ENCODE data around the gene NBL1. TPM values are rescaled to one million over a fixed set of nuclear protein-coding genes. Genes with fewer than 3 reads are reported as not detected.

NBL1 gene
- polyA plus RNA-seq, 12 donors = 22.3 to 103 (median 34.8) TPM; not detected in 1

DNA sequence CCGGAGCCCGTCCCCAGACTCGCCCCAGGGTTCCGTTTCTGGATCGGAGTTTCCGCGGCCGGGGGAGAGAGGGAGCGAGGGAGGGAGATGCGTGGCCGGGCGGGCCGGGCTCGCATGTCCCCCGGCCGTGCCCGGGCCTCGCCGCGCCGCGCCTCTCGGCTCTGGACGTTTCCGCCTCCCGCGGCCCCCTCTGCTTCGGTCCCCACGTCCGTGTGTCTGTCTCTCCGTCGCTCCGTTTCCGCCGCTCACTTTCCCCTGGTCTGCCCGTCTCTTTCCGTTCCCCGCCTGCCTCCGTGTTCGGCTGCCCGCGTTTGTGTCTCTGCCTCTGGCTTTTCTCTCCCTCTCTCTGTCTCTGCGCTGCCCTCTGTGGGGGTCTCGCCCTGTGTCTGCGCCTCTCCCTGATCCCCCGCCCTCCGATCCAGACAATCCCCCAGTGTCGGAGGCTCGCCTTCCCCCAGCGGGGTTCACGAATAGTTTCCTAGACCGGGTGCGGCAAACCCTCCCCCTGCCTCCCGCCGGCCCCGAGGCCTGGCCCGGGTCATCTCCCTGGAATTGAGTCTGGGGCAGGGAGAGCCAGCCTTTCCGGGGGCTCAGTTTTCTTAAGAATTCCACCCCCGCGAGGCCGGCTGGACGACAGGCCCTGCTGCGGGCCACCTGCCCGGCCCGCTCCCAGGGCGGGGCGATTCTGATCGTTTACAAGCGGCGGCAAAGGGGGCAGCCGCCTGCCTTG, 735 bp downstream of the NBL1 start:
- no peak for DNase-seq

DNA sequence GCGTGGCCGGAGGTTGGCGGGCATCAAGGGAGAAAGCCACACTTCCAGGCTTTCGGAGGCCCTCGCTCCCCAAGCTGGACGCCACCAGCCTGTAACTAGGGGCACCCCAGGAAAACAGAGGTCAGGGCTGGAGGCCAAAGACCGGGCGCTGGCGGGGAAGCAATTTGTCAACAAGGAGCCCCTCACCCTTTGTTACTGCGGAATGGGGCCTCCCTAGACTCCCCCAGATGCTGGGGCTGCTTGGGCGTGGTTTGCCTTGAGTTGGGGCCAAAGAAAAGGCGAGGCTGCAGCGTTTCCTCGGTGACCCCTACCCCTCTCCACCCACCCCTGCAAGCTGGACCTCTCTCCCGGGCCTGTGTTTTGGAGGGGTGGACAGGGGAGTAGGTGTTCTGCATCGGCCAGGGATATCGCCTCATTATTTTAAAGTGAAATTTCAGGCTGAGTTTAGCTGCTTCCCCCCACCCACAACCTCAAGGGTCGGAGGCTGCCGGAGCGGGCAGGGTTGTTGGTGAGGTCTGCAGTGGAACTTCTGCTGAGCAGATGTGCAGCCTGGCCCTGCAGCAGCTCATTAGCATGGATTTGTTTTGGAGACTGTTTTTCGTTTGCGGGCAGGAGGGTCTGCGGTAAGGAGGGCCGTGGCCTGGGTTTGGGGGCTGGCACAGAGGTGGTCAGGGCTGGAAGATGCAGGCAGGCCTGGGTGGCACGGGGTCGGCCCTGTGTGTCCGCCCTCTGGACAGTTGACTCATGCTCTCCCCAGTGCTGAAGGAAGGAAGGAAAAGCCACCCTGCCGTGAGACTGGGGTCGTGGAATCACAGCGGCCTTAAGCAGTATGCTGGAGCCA, 1.5 kb downstream of the NBL1 start:
- DNase-seq = no peak

DNA sequence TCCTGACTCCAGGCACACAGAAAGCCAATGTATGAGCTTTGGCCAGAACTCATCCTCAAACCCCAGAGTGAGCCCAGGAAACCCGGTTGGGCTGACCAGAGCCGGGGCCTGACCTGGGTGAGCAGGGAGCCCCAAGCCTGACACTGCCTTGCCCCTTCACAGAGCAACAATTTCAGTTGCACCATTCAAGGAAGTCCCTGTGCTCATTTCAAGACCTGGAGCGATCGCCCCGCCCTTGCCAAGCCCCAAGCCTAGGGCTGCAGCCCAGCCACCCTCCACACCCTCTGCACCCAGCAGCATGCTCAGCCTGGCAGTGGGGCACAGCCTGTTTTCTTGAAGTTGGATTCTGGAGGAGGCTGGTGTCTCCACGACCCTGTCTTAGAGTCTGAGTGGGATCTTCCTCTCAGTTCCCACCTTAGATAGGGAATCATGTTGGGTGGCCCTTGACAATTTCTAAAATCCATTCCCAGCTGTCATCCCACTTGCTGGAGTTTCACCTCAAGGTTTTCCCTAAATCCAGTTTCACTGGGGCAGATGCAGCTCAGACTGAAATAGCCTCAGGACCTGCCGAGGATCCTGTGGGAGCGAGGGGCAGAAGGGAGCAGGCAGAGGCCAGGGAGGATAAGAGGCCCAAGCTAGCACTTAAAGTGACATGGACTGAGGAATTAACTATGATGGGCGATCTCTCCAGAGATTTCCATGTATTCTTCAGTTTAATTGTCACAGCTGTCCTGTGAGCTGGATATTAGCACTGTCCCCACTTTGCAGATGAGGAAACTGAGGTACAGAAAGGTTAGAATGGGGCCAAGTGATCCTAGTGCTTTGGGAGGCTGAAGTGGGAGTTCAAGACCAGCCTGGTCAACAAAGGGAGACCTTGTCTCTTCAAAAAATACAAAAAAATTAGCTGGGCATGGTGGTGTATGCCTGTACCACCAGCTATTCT, 2.5 kb downstream of the NBL1 start:
- no peak for DNase-seq

DNA sequence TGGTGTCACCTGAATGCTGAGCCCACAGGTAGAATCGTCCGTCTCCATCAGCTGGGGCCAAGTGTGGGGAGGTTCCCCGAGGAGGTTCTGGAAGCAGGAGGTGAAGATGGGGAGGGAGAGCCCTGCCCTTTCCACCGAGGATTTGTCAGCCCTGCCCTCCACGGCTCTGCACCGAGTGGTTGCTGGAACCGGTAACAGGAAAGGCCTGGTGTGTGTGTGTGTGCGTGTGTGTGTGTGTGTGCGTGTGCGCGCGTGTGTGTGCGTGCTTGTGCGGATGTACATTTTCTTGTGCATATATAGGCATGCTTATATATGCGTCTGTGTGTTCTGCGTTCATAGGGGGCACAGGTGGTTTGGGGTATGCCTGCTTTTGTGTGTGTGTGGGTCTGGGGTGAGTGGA, 3.5 kb downstream of the NBL1 start:
- DNase-seq = no peak

DNA sequence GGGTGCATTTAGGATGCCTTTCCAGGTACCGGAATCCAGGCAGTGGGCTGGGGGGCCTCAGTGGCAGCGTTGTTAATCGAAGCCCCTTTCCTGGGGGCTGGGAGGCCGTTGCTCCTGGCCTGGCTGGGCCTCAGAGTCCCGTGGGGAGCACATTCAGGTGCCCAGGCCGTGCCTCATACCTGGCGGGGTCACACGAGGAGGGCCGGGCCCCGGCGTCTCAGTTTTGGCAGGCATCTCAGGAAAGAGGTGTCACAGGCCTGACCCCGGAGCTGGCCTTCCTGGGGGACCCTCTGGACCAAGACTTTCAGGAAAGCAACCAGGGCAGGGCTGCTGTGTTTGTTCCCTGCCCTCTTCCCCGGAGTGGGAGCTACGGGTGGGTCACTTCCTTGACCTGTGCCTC, 4.1 kb downstream of the NBL1 start:
- DNase-seq = no peak

DNA sequence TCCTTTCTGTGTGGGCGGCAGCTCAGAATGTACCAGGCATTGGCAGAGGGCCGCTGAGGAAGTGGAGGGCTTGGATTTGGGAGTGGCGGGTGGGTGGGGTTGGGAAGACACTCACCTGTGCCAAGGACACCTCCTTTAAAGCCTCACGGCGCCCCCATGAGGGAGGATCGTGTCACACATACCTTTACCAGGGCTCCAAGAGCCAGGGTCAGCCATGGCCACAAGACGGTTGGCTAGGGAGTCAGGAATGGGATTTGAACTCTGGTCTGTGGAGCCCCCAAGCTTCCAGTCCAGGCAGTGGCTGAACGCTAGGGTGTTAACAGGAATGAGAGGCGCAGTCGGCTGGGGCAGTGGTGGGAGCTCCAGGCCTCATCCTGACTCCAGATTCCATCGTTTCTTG, 4.6 kb downstream of the NBL1 start:
- DNase-seq = no peak

- DNase-seq = no peak
Observed at GRCh38 chr1:19650416-19651140, 6.5 kb downstream of the NBL1 start.

DNA sequence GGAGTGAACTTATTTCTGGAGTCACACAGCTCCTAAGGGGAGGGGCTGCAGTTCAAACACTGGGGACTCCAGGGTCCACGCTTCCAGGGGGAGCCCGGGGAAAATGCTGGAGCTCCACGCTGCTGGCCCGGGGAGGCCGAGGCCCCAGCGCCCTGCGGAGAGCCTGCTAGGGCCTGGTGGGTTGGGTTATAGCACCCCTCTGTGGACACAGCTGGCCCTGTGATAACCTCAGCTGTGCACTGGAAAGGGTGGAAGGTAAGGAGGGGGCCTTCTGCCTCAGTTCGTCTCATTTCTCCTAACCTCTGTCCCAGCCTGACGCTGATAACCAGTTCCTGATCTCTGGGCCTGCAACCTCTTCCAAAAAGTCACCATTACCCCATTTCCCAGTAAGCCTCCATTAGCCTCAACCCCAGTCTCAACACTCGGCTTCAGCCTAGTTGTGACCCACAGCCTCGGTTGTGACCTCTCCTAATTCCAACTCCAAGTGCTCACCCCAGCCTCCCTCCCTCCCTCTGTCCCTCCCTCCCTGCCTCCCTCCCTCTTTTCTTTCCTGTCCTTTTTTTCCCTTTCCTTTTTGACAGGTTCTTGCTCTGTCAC, 7.1 kb downstream of the NBL1 start:
- peak; percentile 60 for DNase-seq

- DNase-seq = no peak
Observed at GRCh38 chr1:19654386-19654785, 10.3 kb downstream of the NBL1 start.

DNA sequence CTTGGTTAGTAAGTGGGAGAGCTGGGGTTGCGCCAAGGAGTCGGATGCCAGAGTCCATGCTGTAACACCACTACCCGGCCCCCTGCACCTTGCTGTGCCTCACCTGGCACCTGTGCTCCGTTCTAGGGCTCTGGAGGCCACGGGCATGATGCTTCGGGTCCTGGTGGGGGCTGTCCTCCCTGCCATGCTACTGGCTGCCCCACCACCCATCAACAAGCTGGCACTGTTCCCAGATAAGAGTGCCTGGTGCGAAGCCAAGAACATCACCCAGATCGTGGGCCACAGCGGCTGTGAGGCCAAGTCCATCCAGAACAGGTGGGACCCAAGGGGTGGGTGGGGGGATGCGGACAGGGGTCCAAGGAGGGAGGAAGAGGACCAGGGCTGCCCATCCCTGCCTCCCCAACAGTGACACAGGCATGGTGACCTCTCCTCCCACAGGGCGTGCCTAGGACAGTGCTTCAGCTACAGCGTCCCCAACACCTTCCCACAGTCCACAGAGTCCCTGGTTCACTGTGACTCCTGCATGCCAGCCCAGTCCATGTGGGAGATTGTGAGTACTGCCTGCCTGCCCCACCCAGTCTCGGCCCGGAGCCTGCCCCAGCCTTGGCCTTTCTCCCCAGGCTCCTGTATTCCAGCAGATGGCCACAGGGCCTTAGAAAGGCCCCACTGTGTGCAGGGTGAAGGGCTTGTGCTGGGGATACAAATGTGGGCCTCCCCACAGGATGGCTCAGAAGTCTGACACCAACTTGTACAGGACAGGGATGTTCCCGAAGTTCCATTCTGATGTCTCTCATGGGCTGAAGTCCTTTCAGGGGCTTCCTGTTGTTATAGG, 11.0 kb downstream of the NBL1 start:
- no peak for DNase-seq

DNA sequence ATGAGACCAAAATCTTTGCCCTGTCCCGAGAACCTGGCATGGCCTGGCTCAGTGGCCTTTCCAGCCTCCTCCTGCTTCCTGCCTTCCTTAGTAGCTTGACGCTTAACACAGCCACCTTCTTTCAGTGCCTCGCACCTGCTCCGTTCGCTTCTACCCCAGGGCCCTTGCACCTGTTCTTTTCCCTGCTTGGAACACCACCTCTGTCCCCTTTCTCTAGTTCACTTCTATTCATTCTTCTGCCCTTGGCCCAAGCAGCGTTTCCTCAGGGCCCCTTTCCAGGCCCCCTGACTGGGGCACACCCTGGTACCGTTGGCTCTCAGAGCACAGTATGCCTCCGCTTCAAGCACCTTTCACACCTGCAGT, 11.6 kb downstream of the NBL1 start:
- no peak for DNase-seq

DNA sequence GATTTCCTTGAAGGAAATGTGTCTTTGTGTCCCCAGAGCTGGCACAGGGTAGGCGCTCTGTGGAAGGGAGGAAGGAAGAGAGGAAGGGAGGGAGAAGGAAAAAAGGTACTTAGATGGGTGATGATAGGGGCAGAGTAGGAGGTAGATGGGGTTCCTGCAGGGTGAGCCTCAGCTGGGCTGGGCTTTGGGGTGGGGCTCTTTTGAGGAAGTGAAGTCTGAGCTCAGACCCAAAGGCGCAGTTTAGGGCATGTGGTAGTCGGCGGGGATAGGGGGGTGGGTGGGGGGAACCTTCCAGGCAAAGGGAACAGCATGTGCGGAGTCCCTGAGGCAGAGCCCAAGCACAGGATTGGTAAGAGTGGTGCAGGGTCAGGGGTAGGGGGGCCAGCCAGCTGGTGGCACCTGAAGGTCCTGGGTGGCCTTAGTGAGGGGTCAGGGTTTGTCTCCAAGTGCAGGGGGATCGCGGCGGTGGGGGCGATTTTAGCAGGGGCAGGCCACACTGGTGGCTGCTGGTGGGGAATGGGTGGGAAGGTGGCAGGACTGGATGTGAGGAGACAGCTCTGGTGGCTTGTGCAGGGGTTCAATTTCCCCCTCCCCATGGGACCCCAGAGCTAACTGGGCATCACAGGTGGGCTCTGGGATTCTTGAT, 12.1 kb downstream of the NBL1 start:
- no peak for DNase-seq

DNA sequence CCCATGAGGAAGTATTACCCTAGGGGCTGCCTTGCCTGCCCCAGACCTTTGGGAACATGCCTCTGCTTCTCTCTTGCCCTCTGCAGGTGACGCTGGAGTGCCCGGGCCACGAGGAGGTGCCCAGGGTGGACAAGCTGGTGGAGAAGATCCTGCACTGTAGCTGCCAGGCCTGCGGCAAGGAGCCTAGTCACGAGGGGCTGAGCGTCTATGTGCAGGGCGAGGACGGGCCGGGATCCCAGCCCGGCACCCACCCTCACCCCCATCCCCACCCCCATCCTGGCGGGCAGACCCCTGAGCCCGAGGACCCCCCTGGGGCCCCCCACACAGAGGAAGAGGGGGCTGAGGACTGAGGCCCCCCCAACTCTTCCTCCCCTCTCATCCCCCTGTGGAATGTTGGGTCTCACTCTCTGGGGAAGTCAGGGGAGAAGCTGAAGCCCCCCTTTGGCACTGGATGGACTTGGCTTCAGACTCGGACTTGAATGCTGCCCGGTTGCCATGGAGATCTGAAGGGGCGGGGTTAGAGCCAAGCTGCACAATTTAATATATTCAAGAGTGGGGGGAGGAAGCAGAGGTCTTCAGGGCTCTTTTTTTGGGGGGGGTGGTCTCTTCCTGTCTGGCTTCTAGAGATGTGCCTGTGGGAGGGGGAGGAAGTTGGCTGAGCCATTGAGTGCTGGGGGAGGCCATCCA, 12.8 kb downstream of the NBL1 start:
- no peak for DNase-seq

- no peak for DNase-seq
Observed at GRCh38 chr1:19657511-19657910, 13.4 kb downstream of the NBL1 start.

- DNase-seq = no peak
Observed at GRCh38 chr1:19658186-19658585, 14.1 kb downstream of the NBL1 start.

DNA sequence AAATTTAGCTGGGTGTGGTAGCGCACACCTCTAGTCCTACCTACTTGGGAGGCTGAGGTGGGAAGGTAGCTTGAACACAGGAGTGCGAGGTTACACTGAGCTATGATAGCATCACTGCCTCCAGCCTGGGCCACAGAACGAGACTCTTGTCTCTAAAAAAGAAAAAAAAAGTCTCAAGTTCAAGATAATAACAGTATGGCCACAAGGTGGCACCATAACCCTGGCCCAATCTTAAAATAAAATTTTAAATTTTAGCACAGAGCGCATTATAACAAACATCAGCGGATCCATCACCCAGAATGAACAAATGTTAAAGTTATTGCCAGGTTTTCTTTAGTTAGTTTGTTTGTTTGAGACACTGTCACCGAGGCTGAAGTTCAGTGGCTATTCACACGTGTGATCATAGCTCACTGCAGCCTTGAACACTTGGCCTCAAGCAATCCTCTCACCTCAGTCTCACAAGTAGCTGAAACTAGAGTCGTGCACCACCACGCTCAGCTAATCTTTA, 17.7 kb downstream of the NBL1 start:
- DNase-seq = peak; percentile 61

- DNase-seq = no peak
Observed at GRCh38 chr1:19662313-19662712, 18.2 kb downstream of the NBL1 start.

DNA sequence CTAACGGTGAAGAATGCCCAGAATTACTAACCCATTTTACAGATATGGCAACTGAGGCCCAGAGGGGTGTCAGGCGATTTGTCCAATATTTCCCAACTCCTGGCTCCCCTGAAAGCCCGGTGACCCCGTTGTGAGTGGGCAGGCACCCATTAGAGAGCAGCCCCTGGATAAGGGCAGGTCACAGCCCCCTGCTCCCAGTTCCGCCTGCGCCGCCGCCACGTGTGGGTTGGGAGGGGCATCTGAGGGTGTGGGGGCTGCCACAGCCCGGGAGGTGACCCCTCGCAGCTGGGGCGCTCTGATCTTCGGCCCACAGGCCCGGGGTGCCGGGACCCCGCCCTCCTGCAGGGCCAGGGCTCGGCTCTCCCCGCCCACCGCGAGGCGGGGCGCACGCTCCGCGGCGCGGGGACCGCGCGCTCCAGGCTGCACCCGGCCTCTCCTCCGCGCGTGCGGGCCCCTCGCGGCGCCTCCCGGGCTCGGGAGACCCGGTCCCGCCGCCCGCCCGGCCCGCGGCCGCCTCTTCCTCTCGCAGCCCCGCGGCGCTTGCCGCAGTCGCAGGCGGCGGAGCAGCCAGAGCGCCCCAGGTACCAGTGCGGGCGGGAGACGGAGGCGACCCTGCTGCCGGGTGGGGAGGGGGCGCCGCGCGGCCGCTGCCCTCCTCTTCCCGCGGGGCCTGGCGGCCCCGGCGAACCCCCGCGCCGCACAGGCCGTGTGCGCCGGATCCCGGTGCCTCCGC, 20.5 kb downstream of the NBL1 start, which contains the start of gene HTR6:
TSS of gene HTR6 (plus strand) at position 423 of the 733 bp plus-strand sequence. CDS start 879 bp downstream, outside the sequence.
- DNase-seq = no peak

Measured in muscle of arm (tissue), 12 donors.